HFFc6 (cell line): ENCODE measurements around the gene NACA. TPM values are rescaled to one million over a fixed set of nuclear protein-coding genes. Genes with fewer than 3 reads are reported as not detected.
"Not testable (repeated sequence)": the region's sequence is repeated elsewhere in the genome, so short reads cannot be mapped to it uniquely, and the experiment has no call there.

Experiments
- DNase-seq: peaks from one replicate; pipeline ENCODE4 v3.0.0-alpha.2; 2018
- H3K27ac Mint-ChIP-seq: 2 replicates; pipeline ENCODE4 v1.8.0; 2020; ENCODE audit warnings: mild to moderate bottlenecking, mixed read lengths
- H3K27me3 Mint-ChIP-seq: 2 replicates; pipeline ENCODE4 v1.8.0; 2021; ENCODE audit warnings: mild to moderate bottlenecking, moderate library complexity, mixed read lengths; ENCODE audit not compliant: insufficient read depth
- H3K36me3 Mint-ChIP-seq: 2 replicates; pipeline ENCODE4 v1.8.0; 2021; ENCODE audit warnings: low read depth, mixed read lengths
- H3K4me1 Mint-ChIP-seq: 2 replicates; pipeline ENCODE4 v1.8.0; 2020; ENCODE audit warnings: low read depth, mixed read lengths
- H3K4me3 Mint-ChIP-seq: 2 replicates; pipeline ENCODE4 v1.8.0; 2020; ENCODE audit warnings: mild to moderate bottlenecking, moderate library complexity, mixed read lengths
- H3K9me3 Mint-ChIP-seq: 2 replicates; pipeline ENCODE4 v1.8.0; 2020; ENCODE audit warnings: mild to moderate bottlenecking, mixed read lengths
- CTCF ChIP-seq: fragments of 200-600 bp; sonication (generic); IDR thresholded peaks from 2 replicates; pipeline ENCODE4 v1.5.0; 2021; ENCODE audit warnings: antibody characterized with exemption, mild to moderate bottlenecking
- total RNA-seq, 6 experiments: library from RNA; stranded (reverse); fragmentation: NEBNext Ultra II Directional; extraction: Animal tissue kit (Norgen Biotek cat#: 25700); gene quantifications; 2 replicates in 1 of 6; 3 replicates in 5 of 6; pipeline ENCODE4 v1.2.3, GENCODE V29; 2021

NACA gene
- total RNA-seq, 6 experiments from 2014 or later: 716 to 840 (median 802) TPM

GRCh38 chr12:56715798-56716197, 9.3 kb downstream of the NACA start:
- H3K4me1 Mint-ChIP-seq: peaks cover 46% of the 10 kb centered on the region
- H3K36me3 Mint-ChIP-seq: peaks cover 62% of the 10 kb centered on the region
- no peaks in the 10 kb centered on the region for H3K9me3 Mint-ChIP-seq
- no peak for DNase-seq
- peak overlapping the region; percentile 31 for H3K27ac Mint-ChIP-seq
- no peak overlapping the region for H3K4me3 Mint-ChIP-seq
- H3K27me3 Mint-ChIP-seq: peaks cover 2% of the 10 kb centered on the region; the same call in 1 of the 2 replicates
- no peak for TF ChIP-seq CTCF

- no peak overlapping the region for H3K4me3 Mint-ChIP-seq
- TF ChIP-seq CTCF: no peak
- peaks cover 2% of the 10 kb centered on the region; the same call in 1 of the 2 replicates for H3K27me3 Mint-ChIP-seq
- no peak for DNase-seq
- H3K36me3 Mint-ChIP-seq: peaks cover 49% of the 10 kb centered on the region
- H3K4me1 Mint-ChIP-seq: peaks cover 32% of the 10 kb centered on the region
- H3K27ac Mint-ChIP-seq: no peak overlapping the region; the same call in 1 of the 2 replicates
- H3K9me3 Mint-ChIP-seq: no peaks in the 10 kb centered on the region
Observed at GRCh38 chr12:56714431-56714929, 10.6 kb downstream of the NACA start.

GRCh38 chr12:56713345-56713744, 11.8 kb downstream of the NACA start:
- H3K4me1 Mint-ChIP-seq: peaks cover 22% of the 10 kb centered on the region
- DNase-seq: no peak
- H3K9me3 Mint-ChIP-seq: no peaks in the 10 kb centered on the region
- no peak overlapping the region; the same call in 1 of the 2 replicates for H3K27ac Mint-ChIP-seq
- no peak overlapping the region for H3K4me3 Mint-ChIP-seq
- H3K27me3 Mint-ChIP-seq: peaks cover 3% of the 10 kb centered on the region
- no peak for TF ChIP-seq CTCF
- H3K36me3 Mint-ChIP-seq: peaks cover 48% of the 10 kb centered on the region

GRCh38 chr12:56709759-56710376, 15.2 kb downstream of the NACA start:
- Mint-ChIP-seq H3K4me1 (peaks cover 7% of the 10 kb centered on the region), H3K4me3 (no peak overlapping the region), H3K36me3 (peaks cover 33% of the 10 kb centered on the region), H3K9me3 (no peaks in the 10 kb centered on the region), H3K27ac (no peak overlapping the region; the same call in 1 of the 2 replicates), H3K27me3 (peaks cover 2% of the 10 kb centered on the region; the same call in 1 of the 2 replicates)
- TF ChIP-seq CTCF: no peak
- no peak for DNase-seq

GRCh38 chr12:56704522-56704921, 20.6 kb downstream of the NACA start:
- not testable (repeated sequence) for H3K9me3 Mint-ChIP-seq

GRCh38 chr12:56699020-56699661, 26.0 kb downstream of the NACA start:
- DNase-seq: no peak
- H3K9me3 Mint-ChIP-seq: no peaks in the 10 kb centered on the region
- no peak for TF ChIP-seq CTCF
- 0 out of 2 replicates have a peak, but pooled peaks cover 3% of the 10 kb centered on the region for H3K27me3 Mint-ChIP-seq
- H3K27ac Mint-ChIP-seq: no peak overlapping the region
- no peaks in the 10 kb centered on the region for H3K36me3 Mint-ChIP-seq
- H3K4me1 Mint-ChIP-seq: peaks cover 7% of the 10 kb centered on the region; the same call in 1 of the 2 replicates
- H3K4me3 Mint-ChIP-seq: no peak overlapping the region

More at GRCh38 chr12:56704522-56704921, 20.6 kb downstream of the NACA start:
- not testable (repeated sequence) for H3K27me3 Mint-ChIP-seq, H3K4me3 Mint-ChIP-seq, DNase-seq, H3K27ac Mint-ChIP-seq, H3K4me1 Mint-ChIP-seq, H3K36me3 Mint-ChIP-seq
